NCI-H1930 (cell line): Measurements from ENCODE around the gene JSRP1.

Experiments
- DNase-seq, 2 experiments: peaks; one replicate each; lab custom pipeline; 2025; lab: John Stamatoyannopoulos, UW

JSRP1 gene

DNA sequence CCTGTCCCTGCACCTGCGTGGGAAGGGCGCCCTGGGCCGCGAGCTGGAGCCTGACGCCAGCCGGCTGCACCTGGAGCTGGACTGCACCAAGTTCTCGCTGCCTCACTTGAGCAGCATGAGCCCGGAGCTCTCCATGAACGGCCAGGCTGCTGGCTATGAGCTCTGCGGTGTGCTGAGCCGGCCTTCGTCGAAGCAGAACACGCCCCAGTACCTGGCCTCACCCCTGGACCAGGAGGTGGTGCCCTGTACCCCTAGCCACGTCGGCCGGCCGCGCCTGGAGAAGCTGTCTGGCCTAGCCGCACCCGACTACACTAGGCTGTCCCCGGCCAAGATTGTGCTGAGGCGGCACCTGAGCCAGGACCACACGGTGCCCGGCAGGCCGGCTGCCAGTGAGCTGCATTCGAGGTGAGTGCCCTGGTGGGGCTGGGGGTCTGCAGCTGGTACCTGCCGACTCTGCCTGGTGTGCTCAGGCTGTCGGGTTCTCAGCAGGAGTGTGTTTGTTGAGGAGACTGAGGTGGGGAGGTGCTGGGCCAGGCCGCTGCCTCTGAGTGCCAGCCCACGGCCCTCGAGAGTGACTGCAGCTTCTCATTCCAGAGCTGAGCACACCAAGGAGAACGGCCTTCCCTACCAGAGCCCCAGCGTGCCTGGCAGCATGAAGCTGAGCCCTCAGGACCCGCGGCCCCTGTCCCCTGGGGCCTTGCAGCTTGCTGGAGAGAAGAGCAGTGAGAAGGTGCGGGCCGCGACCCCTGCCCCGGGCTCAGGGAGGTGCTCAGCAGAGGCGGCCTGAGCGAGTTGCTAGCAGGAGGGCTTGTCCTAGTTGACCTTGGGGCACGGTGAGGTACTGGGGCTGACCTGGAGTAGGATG, 39.6 kb downstream of the JSRP1 start:
- DNase-seq = no peak

DNA sequence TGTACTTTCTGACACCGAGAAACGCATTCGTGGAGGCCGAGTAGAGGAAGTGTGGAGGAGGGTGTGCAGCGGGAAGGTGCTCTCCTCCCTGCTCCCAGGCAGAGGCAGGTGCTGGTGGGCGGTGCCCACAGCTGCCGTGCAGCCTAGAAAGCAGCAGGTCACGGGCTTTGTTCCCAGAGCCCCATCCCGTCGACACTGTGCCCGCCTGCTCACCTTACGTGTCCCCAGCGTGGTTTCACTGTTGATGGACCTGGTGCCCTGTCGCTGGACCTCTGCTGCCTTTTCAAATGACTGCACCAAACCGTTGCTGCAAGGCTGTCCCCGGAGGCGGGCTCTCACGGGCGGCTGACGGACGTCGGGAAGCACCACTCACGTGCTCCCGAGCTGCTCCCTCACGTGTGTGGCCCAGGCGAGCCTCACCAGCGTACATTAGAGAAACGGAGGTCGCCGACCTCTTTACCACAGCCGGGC, 40.9 kb downstream of the JSRP1 start:
- DNase-seq = no peak

- no peak for DNase-seq
Measured at GRCh38 chr19:2214251-2214650, 42.0 kb downstream of the JSRP1 start.

DNA sequence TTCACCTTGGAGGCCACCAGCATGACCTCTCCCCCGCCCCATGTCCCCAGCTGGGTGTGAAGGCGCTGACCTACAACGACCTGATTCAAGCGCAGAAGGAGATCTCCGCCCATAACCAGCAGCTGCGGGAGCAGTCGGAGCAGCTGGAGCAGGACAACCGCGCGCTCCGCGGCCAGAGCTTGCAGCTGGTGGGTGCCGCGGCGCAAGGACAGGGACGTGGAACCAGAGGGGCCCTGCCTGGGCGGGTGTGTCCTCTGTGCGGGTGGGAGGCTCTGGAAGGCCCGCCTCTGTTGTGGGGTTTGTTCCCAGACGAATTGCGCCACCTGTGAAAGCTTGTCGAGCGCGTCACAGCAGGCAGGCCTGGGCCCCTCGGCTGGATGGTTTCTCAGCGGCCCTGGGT, 42.4 kb downstream of the JSRP1 start:
- no peak for DNase-seq

DNA sequence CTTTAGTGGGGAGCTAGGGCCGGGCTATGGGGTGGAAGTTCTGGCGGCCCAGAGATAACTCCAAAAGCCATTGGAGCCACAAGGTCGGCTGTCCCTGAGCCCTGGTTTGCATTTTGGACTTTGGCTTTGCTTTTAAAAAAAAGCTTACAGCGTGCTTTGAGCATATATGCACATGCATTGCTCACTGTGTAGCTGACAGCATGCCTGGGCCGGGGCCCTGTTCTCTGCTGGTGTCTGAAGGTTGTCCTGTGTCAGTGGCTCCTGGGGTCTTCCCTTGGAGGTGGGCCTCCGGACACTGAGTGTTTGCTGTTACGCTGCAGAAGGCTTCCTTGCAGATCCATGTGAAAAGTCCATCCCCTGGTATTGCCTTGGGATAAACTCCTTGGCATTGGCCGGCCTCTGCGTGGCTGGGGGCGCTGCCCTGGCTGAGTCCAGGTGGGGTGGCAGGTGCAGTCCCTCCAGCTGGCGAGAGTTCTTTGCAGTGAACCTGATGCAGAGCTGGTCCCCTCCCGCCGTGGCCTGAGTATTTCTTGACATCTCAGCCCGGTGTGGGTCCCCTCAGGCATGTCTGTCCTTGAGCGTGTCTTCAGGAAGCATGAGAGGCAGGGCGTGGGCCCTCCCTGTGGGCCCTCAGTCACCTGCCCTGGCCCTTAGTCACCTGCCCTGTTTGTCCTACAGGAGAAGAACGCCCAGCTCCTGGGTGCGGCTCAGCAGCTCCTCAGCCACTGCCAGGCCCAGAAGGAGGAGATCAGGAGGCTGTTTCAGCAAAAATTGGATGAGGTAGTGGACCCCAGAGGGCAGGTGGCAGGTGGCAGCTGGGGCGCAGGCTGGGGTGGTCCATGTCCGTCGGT, 43.1 kb downstream of the JSRP1 start:
- no peak for DNase-seq

DNA sequence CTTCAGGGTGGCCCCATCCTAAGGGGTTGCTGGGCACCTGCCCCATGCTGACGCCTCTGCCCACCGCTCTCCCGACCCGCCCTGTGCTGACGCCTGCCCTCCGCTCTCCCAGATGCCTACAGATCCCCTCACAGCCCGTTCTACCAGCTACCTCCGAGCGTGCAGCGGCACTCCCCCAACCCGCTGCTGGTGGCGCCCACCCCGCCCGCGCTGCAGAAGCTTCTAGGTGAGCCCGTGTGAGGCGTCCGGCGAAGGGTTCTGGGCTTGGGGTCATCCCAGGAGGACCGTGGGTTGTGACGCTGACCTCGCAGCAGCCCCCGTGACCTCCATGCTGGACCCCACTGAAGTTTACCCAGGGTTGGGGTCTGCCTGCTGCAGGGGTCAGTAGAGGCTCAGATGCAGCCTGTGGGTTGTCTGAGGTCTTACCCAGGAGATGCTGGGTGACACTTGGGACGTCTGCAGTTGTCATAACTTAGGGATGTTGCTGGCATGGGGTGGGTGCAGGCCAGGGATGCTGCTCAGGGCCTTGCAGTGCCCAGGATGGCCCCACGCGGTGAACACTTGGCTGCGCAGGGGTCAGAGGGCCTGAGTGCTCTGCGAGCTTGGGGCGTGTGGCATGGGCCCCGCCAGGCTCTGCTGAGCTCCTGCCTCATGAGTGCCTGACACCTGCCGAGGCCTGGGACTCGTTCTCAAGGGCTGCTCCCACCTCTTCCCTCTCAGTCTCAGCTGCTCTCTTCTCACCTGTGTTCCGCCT, 45.1 kb downstream of the JSRP1 start:
- no peak for DNase-seq

- no peak for DNase-seq
Measured at GRCh38 chr19:2210206-2210605, 46.0 kb downstream of the JSRP1 start.

DNA sequence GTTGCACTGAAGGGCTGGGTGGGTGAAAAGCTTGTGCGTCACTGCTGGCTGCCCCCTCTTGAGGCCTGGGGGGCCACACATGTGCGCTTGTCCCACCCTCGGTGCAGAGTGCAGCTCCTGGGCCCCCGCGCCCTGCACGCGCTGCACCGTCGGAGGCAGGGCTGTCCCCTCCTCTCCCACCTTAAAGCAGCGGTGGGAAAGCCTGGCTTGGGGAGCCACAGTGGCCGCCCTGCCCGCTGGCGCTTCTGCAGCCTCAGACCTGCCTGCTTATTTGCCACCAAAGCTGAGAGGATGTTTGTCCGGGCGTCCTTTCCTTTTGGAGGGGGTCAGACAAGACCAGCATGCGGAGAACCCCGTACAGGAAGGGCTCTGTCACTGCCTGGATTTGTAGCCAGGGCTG, 46.8 kb downstream of the JSRP1 start:
- no peak for DNase-seq

DNA sequence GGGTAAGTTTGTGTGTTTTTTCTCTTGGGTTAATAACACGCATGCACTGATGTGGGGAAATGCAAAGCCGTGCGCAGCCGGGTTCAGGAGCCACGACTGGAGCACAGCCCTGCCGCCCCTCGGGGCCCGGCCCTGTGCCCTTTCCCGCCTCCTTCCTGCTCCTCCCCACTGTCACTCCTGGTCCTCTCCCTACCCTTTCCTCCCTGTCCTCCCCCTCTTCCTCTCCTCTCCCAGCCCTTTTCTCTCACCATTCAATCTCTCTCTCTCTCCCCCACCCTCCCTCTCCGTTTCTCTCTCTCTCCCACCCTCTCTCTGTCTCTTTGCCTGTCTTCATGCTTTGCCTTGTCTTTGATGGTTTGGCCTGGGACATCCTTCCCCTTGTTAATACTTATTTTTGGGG, 47.2 kb downstream of the JSRP1 start:
- no peak for DNase-seq

- DNase-seq = no peak
Measured at GRCh38 chr19:2207991-2208860, 48.0 kb downstream of the JSRP1 start.

DNA sequence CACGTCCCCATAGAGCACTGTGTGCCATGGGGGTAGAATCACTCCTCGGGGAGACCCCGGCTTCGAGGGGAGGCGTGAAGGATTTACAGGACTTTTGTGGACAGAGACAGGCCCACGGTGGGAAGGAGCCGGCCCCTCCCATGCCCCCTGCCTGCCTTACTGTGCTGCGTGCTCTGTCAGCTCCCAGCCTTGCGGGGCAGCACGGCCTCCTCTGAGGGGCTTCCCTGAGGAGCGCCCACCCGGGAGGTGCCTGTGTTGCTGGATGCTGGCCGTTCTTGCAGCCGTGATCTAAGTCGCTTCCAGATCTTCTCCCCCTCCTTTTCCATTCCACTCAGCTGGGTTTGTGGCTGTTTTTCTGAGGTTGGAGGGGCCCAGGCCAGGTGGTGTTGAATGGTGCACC, 49.2 kb downstream of the JSRP1 start:
- no peak for DNase-seq

- DNase-seq = no peak
Measured at GRCh38 chr19:2202366-2202765, 53.9 kb downstream of the JSRP1 start.
